GM19438 (cell line): ENCODE data around the gene SRRD.
"Not testable (repeated sequence)": the region's sequence is repeated elsewhere in the genome, so short reads cannot be mapped to it uniquely, and the experiment has no call there.

ENCODE experiments used
- ATAC-seq: cut with Tn5 transposase; IDR thresholded peaks from one replicate; pipeline ENCODE4 v1.9.1; 2021; ENCODE audit warnings: low read depth; ENCODE audit not compliant: unreplicated experiment

SRRD gene

GRCh38 chr22:26483439-26484359 lies at the start of gene SRRD, which contains the start of gene HPS4:
Gene SRRD (plus strand): TSS chr22:26483877. CDS start chr22:26483891, 14 bp downstream.
Gene HPS4 (minus strand): TSS chr22:26483783. CDS start chr22:26481762, 2,021 bp downstream.
- peak; percentile 60 for ATAC-seq

GRCh38 chr22:26435327-26436093 lies 48.2 kb upstream of the SRRD start:
- no peak for ATAC-seq

GRCh38 chr22:26436903-26437515 lies 46.7 kb upstream of the SRRD start:
- ATAC-seq: no peak

- no peak for ATAC-seq
These were observed 45.8 kb upstream of the SRRD start for GRCh38 chr22:26437694-26438392.

GRCh38 chr22:26438776-26439175 lies 44.9 kb upstream of the SRRD start:
- ATAC-seq: not testable (repeated sequence)

GRCh38 chr22:26439559-26439958 lies 44.1 kb upstream of the SRRD start:
- ATAC-seq: no peak

GRCh38 chr22:26442086-26442756 lies 41.5 kb upstream of the SRRD start:
- ATAC-seq: no peak

- ATAC-seq: no peak
These were observed 39.6 kb upstream of the SRRD start for GRCh38 chr22:26443901-26444690.

GRCh38 chr22:26444777-26445176 lies 38.9 kb upstream of the SRRD start:
- no peak for ATAC-seq

GRCh38 chr22:26445577-26446275 lies 38.0 kb upstream of the SRRD start:
- no peak for ATAC-seq

- ATAC-seq: no peak
These were observed 36.7 kb upstream of the SRRD start for GRCh38 chr22:26446808-26447515.

GRCh38 chr22:26447584-26448329 lies 35.9 kb upstream of the SRRD start:
- ATAC-seq: no peak

GRCh38 chr22:26448334-26448733 lies 35.3 kb upstream of the SRRD start:
- ATAC-seq: no peak

GRCh38 chr22:26448941-26449340 lies 34.7 kb upstream of the SRRD start:
- ATAC-seq: no peak

GRCh38 chr22:26450453-26451185 lies 33.1 kb upstream of the SRRD start:
- no peak for ATAC-seq

- no peak for ATAC-seq
These were observed 31.3 kb upstream of the SRRD start for GRCh38 chr22:26452236-26453016.
